Glomerular visceral epithelial cell (primary cell): ENCODE data around the gene MEPCE.
A peak's percentile ranks its signal among the peaks of the same experiment; 100 is the strongest.

Experiments
- DNase-seq: peaks from one replicate; pipeline ENCODE4 v3.0.0-alpha.2; 2016; ENCODE audit errors: extremely low spot score

MEPCE gene

DNA sequence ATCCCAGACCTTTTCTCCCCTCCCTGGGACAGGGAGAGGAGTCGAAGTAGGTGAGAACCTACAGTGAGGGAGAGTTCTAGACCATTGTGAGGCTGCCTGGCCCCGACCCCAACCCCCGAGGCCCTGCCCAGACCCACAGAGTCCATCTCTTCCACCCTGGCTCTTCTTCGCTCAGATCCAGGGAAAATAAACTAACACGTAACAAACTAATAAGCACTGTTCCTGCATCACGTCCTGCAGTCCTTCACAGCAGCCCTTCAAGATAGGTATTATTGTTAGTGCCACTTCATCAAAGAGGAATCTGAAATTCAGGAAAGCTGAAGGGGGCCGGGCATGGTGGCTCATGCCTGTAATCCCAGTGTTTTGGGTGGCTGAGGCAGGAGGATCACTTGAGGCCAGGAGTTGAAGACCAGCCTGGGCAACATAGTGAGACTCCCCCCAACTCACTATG, 34.6 kb downstream of the MEPCE start, which contains the start of gene SPACDR:
TSS of gene SPACDR (minus strand) at position 51 of the 451 bp plus-strand sequence. CDS start 235 bp downstream, outside the sequence.
- DNase-seq: no peak

DNA sequence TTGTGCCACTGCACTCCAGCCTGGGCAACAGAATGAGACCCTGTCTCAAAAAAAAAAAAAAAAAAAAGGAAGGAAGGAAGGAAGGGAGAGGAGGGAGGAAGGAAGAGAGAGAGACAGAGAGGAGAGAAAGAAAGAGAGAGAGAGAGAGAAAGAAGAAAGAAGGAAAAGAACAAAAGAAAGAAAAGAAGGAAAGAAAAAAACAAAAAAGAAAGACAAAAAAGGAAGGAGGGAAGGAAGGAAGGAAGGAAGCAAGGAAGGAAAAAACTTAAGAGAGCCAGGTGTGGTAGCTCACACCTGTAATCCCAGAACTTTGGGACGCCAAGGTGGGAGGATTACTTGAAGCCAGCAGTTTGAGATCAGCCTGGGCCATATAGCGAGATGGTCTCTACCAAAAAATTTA, 35.2 kb downstream of the MEPCE start:
- DNase-seq: no peak

DNA sequence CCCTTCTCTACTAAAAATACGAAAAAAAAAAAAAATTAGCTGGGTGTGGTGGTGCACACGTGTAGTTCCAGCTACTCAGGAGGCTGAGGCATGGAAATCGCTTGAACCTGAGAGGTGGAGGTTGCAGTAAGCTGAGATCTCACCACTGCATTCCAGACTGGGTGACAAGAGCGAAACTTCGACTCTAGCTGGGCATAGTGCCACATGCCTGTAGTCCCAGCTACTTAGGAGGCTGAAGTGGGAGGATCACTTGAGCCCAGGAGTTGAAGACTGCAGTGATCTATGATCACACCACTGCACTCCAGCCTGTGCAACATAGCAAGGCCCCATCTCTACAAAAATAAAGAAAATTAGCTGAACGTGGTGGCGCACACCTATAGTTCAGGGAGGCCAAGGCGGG, 35.7 kb downstream of the MEPCE start:
- no peak for DNase-seq

DNA sequence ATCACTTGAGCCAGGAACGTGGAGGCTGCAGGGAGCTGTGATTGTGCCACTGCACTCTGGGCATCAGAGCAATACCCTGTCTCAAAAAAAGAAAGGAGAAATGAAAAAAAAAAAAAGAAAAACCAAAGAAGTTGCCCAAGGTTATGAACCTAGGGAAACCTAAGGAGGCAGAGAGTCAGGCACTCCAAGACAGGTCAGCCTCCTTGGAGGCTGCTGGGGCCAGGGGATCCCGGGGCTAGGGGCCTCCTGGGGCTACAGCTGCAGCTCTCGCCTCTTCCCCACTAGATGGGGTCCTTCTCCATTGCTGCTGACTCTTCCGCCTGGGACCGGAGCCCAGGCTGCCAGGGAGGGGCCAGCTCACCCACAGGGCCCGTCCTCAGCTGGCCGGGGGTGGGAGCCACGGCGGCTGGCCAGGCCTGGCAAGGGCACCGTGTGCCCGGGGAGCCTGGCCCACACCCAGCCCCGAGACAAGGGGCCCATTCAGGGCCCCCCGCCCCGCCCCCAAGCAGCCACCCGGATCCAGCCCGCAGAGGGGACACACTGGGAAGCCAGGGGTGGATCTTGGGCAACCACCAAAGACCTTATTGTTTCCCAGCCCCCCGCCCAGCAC, 36.2 kb downstream of the MEPCE start:
- peak; percentile 73 for DNase-seq

DNA sequence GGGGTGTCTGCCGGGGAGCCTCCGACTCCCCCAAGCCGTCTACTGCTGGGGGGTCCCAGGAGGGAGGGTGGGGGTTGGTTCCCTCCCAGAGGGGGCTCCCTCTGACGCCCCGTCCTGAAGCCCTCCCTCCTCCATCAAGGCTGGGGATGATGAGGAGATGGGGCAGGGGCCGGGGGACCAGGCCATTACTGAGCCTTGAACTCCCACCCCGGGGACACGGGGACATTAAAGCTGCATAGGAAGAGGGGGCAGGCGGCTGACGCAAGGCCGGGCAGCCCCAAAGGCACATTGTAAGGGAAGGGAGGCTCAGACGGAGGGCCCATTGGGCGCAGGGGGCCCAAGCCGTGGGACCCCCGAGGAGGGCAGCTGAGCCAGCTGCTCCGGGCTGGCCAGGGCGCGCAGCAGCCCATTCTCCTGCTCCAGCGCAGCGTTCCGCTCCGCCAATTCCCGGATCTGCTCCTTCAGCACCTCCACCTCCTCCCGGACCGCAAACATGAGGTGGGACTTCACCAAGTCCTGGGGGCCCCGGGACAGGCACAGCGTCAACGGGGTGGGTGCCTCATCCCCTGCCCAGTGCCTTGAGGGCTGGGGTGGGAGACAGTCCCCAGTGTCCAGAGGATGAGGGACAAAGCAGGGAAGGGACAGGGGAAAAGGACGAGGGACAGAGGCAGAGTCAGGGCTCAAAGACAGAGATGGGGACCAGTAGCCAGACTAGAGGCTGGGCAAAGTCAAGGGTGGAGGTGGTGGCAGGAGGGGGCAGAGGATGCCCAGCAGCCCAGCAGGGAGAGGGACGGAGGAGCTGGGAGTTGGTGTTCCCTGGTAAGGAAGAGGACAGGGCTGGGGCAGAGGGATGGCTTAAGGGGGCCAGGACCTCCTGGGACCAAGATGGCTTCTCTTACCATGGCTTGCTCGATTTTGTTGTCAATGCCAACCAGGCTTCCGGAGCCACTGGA, 37.3 kb downstream of the MEPCE start:
- no peak for DNase-seq

DNA sequence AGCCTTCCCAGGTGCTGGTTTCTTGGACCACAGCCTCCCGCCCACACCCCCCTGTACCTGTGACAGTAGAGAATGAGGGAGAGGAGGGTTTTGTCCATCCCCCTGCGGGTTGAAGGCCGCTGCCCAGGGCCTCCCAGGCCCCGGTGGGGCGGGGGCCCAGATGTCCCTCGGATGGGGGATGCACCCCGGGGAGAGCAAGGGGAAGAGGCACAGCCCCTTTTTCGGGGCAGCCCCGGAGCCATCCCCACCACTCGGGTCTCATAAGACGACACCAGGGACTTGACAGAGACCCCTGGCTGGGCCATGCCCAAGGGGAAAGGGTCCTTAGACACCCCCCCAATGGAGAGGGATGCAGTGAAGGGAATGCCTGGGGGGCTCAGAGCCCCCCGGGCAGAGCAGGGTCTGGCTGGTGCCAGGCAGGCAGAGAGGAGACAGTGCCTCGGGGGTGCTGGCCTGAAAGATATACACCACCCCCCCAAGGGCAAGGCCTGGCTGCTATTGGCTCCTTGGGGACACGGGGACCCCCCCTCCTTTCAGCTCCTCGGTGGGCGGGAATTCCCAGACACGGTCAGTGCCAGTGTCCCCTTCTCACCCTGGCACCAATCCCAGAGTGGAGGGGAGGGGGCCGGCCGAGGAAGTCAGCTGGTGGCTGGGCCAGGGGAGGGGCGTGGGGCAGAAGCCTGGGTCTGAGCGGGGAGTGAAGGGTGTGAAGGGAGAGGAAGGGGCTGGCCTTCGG, 38.2 kb downstream of the MEPCE start:
- no peak for DNase-seq

DNA sequence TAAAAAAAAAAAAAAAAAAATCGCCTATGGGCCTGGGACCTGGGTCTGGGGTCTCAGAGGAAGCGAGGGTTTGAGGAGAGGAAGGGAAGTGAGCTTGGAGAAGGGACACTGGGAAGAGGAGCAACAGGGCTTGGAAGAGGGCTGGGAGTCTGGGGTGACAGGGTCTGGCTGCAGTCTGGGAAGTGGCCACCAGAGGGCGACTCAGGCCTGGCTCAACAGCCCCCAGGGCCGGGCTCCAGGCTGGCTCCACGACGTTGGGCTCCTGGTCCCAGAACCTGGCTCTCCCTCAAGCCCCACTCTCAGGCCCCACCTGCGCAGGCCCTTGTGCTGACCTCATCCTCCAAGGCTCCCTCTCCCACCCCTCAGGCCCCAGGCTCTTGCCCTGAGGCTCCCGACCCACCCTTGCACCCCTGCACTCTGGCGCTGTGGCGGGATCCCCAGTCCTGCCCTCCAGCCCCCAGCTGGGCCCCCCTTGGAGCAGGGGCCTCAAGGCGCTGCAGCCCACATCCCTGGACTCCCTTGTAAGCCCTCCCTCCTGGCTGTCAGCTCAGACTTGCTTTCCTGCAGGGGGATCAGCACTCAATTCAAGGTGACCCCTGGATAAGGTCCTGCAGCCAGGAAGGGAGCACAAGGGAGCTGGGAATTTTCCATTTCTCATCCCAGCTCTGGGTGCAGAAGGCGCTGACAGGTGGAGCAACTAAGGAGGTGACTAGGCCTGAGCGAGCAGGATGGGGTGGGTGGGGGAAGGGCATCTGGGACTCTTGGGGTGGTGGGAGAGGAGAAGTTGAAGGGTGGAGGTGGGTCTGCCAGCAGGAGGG, 39.8 kb downstream of the MEPCE start:
- DNase-seq: peak; percentile 78

DNA sequence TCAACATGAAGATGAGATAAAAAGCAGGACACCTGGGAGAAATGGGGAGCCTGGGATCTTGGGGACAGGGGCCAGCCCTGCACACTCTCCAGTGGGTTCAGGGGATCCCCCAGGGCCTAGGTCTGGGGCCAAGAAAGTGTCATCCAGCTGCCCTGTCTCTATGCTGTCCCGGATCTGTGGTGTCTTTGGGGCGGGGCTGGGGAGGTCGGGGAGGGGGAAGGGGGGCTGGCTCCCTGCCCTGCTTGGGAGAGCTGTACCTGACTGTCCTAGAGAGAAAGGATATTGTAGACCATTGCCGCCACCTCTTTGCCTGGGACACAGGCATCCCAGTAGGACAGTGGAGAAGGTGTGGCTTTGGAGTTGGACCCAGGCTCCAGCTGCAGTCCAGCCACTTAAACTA, 41.4 kb downstream of the MEPCE start:
- no peak for DNase-seq

DNA sequence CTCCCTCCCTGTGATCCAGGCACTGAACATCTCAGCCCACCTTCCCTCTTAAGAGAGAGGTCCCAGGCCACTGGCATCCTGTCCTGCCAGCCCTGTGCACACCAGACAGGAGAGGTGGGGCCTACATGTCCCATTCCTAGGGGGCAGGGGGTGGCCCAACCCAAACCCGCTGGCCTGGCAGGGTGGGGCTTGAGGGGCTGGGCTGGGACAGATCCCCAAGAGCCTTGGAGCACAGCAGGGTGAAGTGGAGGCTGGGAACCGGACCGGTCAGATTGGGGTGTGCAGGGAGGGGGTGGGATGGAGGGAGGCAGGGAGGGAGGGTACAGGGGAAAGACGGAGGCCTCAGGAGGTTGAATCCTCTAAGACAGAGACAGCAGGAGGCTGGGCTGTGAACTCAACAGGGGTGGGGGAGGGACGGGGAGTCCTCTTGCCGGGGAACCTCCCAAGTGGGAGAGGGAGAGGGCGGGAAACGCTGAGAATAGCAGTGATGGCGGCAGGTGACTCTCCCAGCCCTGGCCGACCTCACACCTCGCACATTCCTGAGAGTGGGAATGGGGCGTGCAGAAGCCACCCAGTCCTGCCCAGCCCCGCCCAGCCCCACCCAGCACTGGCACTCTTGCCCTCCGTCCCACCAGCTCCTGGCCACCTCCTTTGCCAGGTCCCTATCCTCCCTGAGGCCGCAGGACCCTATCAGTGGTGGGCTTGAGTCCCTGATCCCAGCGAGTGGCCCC, 42.7 kb downstream of the MEPCE start:
- DNase-seq: no peak

DNA sequence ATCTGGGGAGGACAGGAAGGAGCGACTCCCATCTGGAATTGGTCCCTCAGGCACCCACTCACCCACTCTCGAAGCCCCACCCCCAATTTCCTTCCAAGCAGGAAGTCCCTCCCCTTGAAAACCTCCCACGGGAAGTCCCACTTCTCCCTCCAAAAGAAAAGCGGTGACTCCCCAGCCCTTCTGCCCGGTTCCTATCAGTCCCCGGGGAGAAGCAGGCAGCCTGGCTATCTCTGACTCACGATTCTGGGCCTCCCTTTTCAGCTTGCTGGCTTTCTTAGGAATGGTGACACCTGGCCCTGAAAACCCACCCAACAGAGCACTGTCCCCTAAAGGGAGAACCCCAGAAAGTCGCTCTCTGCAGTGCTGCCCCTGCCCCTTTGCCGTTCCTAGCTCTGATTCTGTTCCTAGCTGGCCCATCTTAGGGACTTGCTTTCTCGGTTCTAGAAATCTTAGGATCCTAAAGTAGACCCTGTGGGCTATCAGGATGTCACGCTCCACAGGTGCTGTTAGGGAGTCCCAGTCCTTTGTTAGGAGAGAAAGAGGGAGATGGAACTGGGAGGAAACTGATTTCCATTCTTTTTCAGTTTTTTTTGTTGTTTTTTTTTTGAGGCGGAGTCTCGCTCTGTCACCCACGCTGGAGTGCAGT, 43.3 kb downstream of the MEPCE start:
- no peak for DNase-seq

DNA sequence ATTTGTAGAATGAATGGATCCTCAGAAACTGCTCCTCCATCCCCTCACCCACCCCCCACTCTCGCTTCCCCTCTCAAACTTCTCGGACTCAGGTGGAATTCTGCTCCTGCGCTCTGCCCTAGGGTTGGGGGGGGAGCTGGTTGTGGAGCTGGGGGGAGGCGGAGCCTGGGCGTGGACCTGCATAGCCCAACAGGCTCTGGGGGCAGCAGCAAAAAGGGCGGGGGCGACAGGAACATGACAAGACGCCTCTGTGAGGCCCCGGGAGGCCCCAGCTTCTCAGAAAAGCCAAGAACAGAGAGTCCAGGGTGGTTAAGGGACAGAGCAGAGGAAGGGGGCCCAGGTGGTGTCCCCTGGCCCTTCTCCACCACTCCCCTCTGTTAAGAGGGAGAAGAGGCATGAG, 45.9 kb downstream of the MEPCE start:
- no peak for DNase-seq

DNA sequence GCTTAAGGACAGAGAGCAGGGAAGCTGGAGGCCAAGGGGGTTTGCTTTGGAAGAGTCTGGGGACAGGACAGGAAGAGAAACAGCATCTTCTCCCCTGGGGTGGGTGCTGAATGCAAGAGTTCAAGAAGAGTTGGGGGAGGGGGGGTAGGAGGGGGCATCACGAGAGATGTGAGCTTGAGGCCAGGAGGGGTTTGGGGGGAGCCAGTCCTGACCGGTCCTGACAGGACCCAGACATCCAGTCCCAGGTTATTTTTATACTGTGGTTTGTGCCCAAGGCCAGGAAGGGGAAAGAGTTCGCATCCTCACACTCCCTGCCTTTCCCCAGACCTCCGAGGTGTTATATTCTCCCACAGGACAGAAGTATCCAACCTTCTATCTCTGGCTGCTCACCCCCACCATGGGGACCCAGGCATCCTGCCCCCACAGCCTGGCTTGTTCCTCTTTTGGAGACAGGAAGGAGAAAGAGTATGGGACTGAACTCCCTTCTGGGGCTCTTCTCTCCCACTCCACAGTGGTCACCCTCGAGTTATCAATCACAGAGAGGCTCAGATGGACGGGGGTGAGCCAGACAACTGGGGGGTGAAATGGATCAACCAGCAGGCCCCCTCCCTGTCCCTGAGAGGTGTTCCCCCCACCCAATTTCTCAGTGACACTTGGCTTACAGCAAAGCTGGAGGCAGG, 46.6 kb downstream of the MEPCE start:
- no peak for DNase-seq

DNA sequence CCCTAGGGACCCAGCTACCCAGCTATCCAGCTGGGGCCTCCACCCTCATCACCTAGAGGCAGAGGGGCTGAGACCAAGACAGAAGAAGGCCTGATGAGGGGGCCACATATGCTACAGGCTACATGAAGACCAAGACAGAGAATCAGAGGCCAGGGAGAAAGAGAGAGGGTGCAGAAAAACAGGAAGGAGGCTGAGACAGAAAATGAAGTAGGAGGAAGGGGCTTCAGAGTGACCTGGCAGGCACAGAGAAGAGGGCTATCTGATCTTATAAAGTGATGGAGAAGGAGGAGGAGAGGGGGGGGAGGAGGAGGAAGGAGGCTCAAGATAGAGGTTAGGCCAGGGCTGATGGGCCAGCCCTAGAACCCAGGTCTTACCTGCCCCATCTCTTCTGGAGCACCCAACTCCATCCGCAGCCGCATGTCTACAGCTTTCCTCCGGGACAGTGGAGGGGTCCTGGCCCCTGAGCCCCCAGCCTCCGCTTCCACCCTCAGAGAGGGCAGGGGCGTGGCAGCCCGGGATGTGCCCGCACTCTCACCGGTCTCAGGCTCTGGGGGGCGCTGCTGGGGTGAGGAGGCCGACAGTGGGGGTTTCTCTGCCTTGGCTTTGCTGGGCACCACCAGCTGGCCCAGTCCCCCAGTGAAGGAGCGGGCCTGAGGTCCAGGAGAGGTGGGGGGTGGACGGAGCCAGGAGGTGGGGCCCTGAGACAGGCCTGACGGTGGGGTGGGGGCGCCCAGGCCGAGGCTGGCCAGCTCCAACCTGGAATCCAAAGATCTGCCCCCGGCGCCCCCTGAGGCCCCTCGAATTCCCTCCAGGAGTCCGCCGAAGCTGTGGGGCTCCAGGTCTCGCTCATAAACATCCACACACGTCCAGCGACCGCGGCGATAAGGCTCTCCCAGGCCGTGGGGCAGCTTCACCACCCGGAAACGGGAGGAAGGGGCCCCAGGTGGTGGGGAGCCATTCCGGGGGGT, 47.6 kb downstream of the MEPCE start:
- DNase-seq: no peak

DNA sequence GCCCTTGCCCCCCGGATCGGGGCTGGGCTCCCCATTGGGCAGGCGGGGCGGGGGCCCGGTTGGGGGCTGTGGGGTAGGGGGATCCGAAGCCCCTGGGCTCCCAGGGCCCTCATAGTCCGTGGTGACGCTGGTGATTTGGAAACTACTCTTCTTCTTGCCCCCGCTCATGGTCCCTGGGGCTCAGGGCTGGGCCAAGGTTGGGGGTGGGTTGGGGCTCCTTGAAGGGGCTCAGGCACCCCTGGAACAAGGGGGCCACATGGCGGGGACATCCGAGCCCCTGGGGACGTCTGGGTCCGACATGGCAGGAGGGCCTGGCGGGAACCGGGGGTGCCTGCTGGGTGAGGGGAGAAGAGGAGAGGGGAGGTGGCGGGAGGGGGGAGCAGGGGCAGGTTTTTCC, 48.2 kb downstream of the MEPCE start:
- DNase-seq: no peak

DNA sequence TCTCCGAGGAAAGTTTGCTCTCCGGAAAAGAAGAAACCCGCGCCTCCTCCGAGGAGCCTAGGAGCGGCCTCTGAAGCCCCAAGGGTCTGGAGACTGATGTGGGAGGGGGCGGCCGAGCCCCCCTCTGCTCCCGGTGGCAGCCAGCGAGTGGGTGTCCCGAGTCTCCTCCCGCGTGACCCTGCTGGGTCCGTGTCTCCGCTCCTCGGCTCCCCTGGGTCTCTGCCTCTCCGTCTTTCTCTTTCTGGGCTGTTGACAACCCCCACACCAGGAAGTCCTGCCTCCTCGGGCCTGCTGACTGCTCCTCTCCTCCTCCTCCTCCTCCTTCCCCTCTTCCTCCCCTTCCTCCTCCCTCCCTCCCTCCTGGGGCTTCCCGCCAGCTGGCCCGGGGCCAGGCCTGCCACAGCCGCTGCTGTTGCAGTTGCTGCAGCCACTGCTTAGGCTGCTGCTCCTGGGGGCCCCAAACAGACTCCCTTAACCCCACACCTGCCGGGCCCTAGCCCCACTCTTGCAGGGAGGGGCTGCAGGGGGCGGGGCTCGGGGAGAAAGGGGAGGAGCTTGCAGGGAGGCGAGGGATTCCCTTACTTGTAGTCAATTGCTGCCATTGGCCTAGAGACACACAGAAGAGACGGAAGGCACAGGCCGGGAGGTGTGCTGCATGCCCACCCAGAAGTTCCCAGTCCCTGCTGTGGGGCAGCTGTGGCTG, 49.5 kb downstream of the MEPCE start, which contains the start of gene TSC22D4:
TSS of gene TSC22D4 (minus strand) at position 257 of the 703 bp plus-strand sequence. CDS start 1,176 bp downstream, outside the sequence.
- DNase-seq: peak; percentile 96

DNA sequence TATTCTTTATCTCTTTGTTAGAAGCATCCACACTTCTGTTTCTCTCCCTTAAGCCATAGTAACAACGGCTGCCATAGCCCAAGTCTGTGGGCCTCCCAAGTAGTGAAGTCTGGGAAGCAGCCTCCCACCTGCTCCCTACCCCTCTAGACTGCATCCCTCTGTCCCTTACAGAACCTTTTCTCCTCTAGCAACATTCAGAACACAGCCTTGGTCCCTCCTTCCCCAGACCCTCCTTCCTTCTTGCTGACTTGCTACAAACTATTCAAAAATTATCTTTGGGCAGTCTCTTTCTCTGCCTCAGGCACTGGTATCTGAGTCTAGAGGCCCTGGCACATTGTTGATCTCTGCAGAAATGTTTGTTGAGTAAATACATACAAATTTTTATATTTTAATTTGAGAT, 51.8 kb downstream of the MEPCE start:
- no peak for DNase-seq

DNA sequence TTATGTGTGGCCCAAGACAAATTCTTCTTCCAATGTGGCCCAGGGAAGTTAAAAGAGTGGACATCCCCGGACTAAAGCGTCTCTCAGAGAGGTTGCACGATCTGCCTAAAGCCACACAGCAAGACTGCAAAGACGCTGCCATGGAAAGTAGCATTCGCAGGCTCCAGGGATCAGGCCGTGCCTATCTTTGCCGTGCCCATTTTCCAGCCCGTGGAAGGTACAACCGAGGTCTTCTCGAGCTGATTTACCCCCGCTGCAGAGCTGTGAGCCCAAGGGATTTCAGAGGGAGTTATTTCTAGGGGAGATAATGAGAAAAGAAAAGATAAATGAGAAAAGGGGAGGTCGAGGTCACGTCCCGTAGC, 53.1 kb downstream of the MEPCE start:
- no peak for DNase-seq
